HCT116 (cell line): ENCODE measurements around the gene PDE6G.

ENCODE experiments used
- CEBPB ChIP-seq: IDR thresholded peaks from 2 replicates; pipeline ENCODE4 v1.6.1; 2012; ENCODE audit warnings: low read depth
- CTCF ChIP-seq, 3 experiments: fragments of 200-600 bp in 1 of 3; sonication (generic) in 1 of 3; IDR thresholded peaks in 2 of 3; conservative IDR thresholded peaks in 1 of 3; 2 replicates each; pipeline ENCODE4 v1.5.1; 2012 to 2017; ENCODE audit warnings: low read depth in 2 of 3, low read length in 2 of 3, antibody characterized with exemption in 1 of 3, borderline replicate concordance in 1 of 3, control low read depth in 1 of 3, mild to moderate bottlenecking in 1 of 3, mixed read lengths in 1 of 3, mixed run types in 1 of 3, moderate library complexity in 1 of 3; ENCODE audit not compliant: insufficient read depth in 1 of 3
- EZH2 ChIP-seq: fragments of 200-600 bp; sonication (generic); IDR thresholded peaks from 2 replicates; pipeline ENCODE4 v1.6.1; 2017; ENCODE audit warnings: antibody characterized with exemption, mixed run types
- EZH2phosphoT487 ChIP-seq: fragments of 200-600 bp; IDR thresholded peaks from 2 replicates; pipeline ENCODE4 v1.6.1; 2018; ENCODE audit warnings: antibody characterized with exemption, borderline replicate concordance
- FOSL1 ChIP-seq: IDR thresholded peaks from 2 replicates; pipeline ENCODE4 v1.6.1; 2012; ENCODE audit warnings: low read depth
- JUND ChIP-seq: IDR thresholded peaks from 2 replicates; pipeline ENCODE4 v1.6.1; 2012
- POLR2A ChIP-seq: IDR thresholded peaks from 2 replicates; pipeline ENCODE4 v1.7.0; 2011; ENCODE audit warnings: borderline replicate concordance; ENCODE audit not compliant: insufficient read depth, insufficient read length; ENCODE audit errors: extremely low read depth
- POLR2AphosphoS5 ChIP-seq: IDR thresholded peaks from 2 replicates; pipeline ENCODE4 v1.6.1; 2011; ENCODE audit warnings: mild to moderate bottlenecking, low read depth, low read length, moderate library complexity
- TCF7L2 ChIP-seq: IDR thresholded peaks from 2 replicates; pipeline ENCODE4 v1.7.0; 2011; ENCODE audit warnings: borderline replicate concordance, inconsistent platforms; ENCODE audit not compliant: insufficient read depth, insufficient read length; ENCODE audit errors: extremely low read depth

DNA sequence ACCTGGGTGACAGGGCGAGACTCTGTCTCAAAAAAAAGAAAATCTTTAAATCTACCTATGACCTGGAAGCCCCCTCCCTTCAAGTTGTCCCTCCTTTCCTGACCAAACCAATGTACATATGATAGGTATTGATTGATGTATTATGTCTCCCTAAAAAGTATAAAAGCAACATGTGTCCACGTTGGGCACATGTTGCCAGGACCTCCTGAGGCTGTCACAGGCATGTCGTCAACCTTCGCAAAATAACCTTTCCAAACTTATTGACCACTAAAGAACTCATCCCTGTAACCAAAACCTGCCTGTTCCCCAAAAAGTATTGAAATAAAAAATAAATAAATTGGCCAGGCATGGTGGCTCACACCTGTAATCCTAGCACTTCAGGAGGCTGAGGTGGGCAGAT is 5.7 kb upstream of the PDE6G start:
- TF ChIP-seq EZH2 (no peak), TCF7L2 (no peak), CTCF (IDR thresholded peaks at IDR 0.05 in 2 of 3, conservative IDR thresholded peaks at IDR 0.05 in 1 of 3; ENCODE audit: borderline replicate concordance in 1 of 3, insufficient read depth in 1 of 3, low read depth in 2 of 3, low read length in 2 of 3) (no peak), POLR2A (no peak), POLR2AphosphoS5 (no peak), EZH2phosphoT487 (no peak), CEBPB (no peak), JUND (no peak), FOSL1 (no peak)
